Right atrium auricular region (tissue), 2 donors: Measurements from ENCODE around the gene CFAP251. TPM values are rescaled to one million over a fixed set of nuclear protein-coding genes. Genes with fewer than 3 reads are reported as not detected.

Experiments used
- DNase-seq: peaks from one replicate; pipeline ENCODE4 v3.0.0-alpha.2; 2019; ENCODE audit warnings: low spot score
- H3K27ac ChIP-seq, 2 donors: fragments of 200-600 bp; sonication (generic); 1 replicate in 1 of 2; 2 replicates in 1 of 2; pipeline ENCODE4 v1.5.1; 2016 to 2019
- H3K27me3 ChIP-seq, 2 donors: fragments of 200-600 bp; sonication (generic); one replicate each; pipeline versions ENCODE4 v1.5.1 to v1.6.0; 2017 to 2019
- H3K36me3 ChIP-seq: fragments of 200-600 bp; sonication (generic); one replicate; pipeline ENCODE4 v1.5.1; 2016
- H3K4me1 ChIP-seq, 2 donors: fragments of 200-600 bp; sonication (generic); one replicate each; pipeline versions ENCODE4 v1.5.1 to v1.6.0; 2017 to 2019
- H3K4me3 ChIP-seq, 2 donors: fragments of 200-600 bp; sonication (generic); 1 replicate in 1 of 2; 2 replicates in 1 of 2; pipeline ENCODE4 v1.5.1; 2017 to 2019; ENCODE audit warnings: mild to moderate bottlenecking in 1 of 2, moderate library complexity in 1 of 2
- H3K9me3 ChIP-seq, 2 donors: fragments of 200-600 bp; sonication (generic); one replicate each; pipeline ENCODE4 v1.5.1; 2019
- total RNA-seq, 2 donors: library from RNA; depleted of rRNA; stranded (reverse); fragments of >200 nt; gene quantifications; one replicate each; pipeline ENCODE4 v1.1.0, GENCODE V29; 2016
- TF ChIP-seq, protein P1 (sequence below), 2 donors: fragments of 200-600 bp; sonication (generic); IDR thresholded peaks; one replicate each; pipeline ENCODE4 v1.5.1; 2019; ENCODE audit warnings: antibody characterized with exemption in 2 of 2

The CFAP251 gene
- total RNA-seq, 2 donors from 2014 or later, result 1.0 to 2.2 TPM

DNA sequence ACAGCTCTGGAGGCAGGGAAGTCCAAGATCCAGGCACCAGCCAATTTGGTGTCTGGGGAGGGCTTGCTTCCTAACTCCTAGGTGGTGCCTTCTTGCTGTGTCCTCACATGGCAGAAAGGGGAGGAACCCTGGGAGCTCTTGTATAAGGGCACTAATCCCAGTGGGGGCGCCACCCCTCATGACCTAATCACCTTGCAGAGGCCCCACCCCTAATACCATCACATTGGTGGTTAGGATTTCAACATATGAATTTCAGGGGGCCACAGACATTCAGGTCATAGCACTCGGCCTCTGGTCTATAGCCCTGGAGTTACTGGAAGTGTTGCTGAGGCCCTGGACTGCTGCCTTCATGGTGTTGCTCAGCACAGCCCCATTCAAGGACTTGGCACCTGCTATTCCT lies 15.2 kb upstream of the CFAP251 start:
- H3K4me3 ChIP-seq, result no peak overlapping the region
- no peak for DNase-seq
- TF ChIP-seq, protein P1, sequence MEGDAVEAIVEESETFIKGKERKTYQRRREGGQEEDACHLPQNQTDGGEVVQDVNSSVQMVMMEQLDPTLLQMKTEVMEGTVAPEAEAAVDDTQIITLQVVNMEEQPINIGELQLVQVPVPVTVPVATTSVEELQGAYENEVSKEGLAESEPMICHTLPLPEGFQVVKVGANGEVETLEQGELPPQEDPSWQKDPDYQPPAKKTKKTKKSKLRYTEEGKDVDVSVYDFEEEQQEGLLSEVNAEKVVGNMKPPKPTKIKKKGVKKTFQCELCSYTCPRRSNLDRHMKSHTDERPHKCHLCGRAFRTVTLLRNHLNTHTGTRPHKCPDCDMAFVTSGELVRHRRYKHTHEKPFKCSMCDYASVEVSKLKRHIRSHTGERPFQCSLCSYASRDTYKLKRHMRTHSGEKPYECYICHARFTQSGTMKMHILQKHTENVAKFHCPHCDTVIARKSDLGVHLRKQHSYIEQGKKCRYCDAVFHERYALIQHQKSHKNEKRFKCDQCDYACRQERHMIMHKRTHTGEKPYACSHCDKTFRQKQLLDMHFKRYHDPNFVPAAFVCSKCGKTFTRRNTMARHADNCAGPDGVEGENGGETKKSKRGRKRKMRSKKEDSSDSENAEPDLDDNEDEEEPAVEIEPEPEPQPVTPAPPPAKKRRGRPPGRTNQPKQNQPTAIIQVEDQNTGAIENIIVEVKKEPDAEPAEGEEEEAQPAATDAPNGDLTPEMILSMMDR (IDR thresholded peaks at IDR 0.05), result no peak
- peaks cover 82% of the 10 kb centered on the region for H3K36me3 ChIP-seq
- H3K9me3 ChIP-seq, result no peaks in the 10 kb centered on the region
- no peak overlapping the region for H3K27ac ChIP-seq
- H3K27me3 ChIP-seq, result no peaks in the 10 kb centered on the region
- no peaks in the 10 kb centered on the region for H3K4me1 ChIP-seq

DNA sequence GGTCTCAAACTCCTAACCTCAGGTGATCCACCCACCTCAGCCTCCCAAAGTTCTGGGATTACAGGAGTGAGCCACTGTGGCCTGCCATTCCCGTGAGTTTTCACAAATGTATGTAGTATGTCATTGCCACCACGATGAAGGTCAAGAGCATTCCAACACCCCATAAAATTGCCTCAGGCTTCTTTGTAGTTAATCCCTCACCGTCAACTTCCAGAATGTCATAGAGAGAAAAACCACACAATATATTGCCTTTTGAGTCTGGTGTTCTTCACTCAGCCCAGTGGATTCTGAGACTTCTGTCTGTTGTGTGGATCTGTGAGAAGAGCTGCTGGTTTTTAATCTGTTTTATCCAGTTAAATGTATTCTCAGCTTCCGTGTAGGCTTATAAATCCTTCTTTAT lies 12.6 kb upstream of the CFAP251 start:
- no peak overlapping the region for H3K4me3 ChIP-seq
- TF ChIP-seq, protein P1 (IDR thresholded peaks at IDR 0.05), result no peak
- H3K27ac ChIP-seq, result no peak overlapping the region
- DNase-seq, result no peak
- no peaks in the 10 kb centered on the region for H3K27me3 ChIP-seq
- no peaks in the 10 kb centered on the region for H3K4me1 ChIP-seq
- H3K9me3 ChIP-seq, result no peaks in the 10 kb centered on the region
- peaks cover 66% of the 10 kb centered on the region for H3K36me3 ChIP-seq

DNA sequence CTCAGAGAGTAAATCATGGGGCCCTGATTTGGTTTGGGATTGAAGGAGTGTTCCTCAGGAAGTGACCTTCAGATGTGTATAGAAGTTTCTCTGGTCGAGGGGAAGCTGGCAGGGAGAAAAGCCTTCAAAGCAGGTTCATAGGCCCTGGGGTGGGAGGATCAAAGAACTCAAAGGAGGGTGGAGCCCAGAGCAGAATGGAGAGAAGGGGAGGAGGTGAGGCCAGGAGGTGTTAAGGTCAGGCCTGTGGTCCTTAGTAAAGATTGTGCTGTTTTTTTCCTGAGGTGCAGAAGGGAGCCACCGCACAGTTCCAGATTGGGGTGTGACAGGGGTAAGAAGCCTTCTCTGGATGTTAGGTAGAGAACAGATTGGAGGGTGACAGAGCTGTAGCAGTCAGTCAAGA lies 9.7 kb upstream of the CFAP251 start:
- TF ChIP-seq, protein P1 (IDR thresholded peaks at IDR 0.05), result no peak
- Histone ChIP-seq H3K27ac (no peak overlapping the region), H3K27me3 (no peaks in the 10 kb centered on the region), H3K4me3 (no peak overlapping the region), H3K36me3 (peaks cover 51% of the 10 kb centered on the region), H3K4me1 (no peaks in the 10 kb centered on the region), H3K9me3 (no peaks in the 10 kb centered on the region)
- DNase-seq, result no peak

DNA sequence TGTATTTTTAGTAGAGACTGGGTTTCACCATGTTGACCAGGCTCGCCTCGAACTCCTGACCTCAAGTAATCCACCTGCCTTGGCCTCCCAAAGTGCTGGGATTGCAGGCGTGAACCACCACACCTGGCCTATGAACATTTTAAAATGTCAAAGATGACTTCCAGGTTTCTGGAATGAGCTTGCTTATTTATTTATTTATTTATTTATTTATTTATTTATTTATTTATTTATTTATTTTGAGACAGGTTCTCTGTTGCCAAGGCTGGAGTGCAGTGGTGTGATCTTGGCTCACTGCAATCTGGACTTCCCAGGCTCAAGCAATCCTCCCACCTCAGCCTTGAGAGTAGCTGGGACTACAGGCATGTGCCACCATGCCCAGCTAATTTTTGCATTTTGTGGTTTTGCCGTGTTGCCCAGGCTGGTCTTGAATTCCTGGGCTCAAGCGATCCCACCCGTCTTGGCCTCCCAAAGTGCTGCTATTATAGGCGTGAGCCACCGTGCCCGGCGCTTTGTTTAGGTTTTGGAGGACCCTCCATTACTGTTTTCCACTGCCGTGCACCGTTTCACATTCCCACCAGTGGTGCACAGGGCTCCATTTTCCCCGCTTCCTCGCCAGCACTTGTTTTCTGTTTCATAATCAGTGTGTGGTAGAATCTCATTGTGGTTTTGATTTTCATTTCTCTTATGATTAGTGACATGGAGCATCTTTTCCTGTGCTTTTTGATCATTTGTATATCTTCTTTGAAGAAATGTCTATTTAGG lies 6.4 kb upstream of the CFAP251 start:
- Histone ChIP-seq H3K4me3 (no peak overlapping the region), H3K36me3 (peaks cover 53% of the 10 kb centered on the region), H3K27ac (no peak overlapping the region), H3K4me1 (no peaks in the 10 kb centered on the region), H3K9me3 (no peaks in the 10 kb centered on the region), H3K27me3 (no peaks in the 10 kb centered on the region)
- TF ChIP-seq, protein P1 (IDR thresholded peaks at IDR 0.05), result no peak
- no peak for DNase-seq

DNA sequence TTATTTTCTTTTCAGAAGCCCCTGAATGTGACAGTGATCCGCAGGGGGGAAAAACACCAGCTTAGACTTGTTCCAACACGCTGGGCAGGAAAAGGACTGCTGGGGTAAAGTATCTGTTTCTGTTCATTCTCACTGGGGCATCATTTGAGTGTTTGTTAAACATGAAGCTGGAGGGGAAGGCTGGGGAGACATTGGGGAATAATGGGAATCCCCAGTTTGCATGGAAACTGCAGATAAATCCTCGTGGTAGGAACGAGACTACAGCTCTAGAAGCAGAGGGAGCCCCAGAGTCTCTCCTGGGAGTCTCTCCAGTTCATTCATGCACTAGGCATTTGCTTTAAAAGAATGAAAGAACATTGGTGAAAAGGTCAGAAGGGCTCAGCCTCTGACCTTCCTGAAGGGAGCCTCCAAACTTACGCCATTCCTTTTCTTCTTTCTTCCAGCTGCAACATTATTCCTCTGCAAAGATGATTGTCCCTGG lies 2.5 kb upstream of the CFAP251 start:
- Histone ChIP-seq H3K4me1 (peaks cover 0 to 12% of the 10 kb centered on the region in 2 donors), H3K36me3 (peaks cover 45% of the 10 kb centered on the region), H3K27me3 (no peaks in the 10 kb centered on the region), H3K9me3 (no peaks in the 10 kb centered on the region), H3K27ac (no peak overlapping the region), H3K4me3 (no peak overlapping the region)
- no peak for DNase-seq
- TF ChIP-seq, protein P1 (IDR thresholded peaks at IDR 0.05), result no peak

DNA sequence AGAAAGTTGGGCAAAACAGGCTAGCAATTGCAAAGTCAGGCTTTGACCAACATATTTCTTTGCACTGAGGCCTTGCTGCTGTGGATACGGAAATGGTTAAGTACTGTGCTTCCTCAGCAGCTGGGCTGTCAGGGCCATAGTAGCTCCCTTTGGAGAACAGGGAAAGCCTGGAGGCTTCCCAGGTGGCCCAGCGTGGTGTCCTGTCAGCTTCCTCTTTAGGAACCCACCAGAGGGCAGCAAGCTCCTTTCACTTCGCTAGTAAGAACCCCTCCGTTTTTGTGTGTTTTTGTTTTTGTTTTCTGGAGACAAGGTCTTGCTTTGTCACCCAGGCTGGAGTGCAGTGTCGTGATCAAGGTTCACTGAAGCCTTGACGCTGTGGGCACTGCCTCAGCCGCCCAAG lies 1.7 kb upstream of the CFAP251 start:
- peaks cover 41% of the 10 kb centered on the region for H3K36me3 ChIP-seq
- H3K9me3 ChIP-seq, result no peaks in the 10 kb centered on the region
- no peak overlapping the region for H3K27ac ChIP-seq
- peaks cover 0 to 12% of the 10 kb centered on the region in 2 donors for H3K4me1 ChIP-seq
- no peak for DNase-seq
- H3K27me3 ChIP-seq, result no peaks in the 10 kb centered on the region
- no peak overlapping the region for H3K4me3 ChIP-seq
- TF ChIP-seq, protein P1 (IDR thresholded peaks at IDR 0.05), result no peak
